Activated CD4-positive, alpha-beta T cell treated with anti-CD3 and anti-CD28 coated beads for 24 hours (primary cell): ENCODE measurements around the gene ENAH.
A peak's percentile ranks its signal among the peaks of the same experiment; 100 is the strongest.

Source experiments
- DNase-seq, 2 donors: peaks; one replicate each; pipeline ENCODE4 v3.0.0-alpha.2; 2020; ENCODE audit warnings: low read depth in 2 of 2

ENAH gene

GRCh38 chr1:225471453-225472301 is 181.2 kb downstream of the ENAH start:
- no peak for DNase-seq

GRCh38 chr1:225471109-225471452 is 181.8 kb downstream of the ENAH start:
- no peak for DNase-seq

GRCh38 chr1:225470211-225471108 is 182.5 kb downstream of the ENAH start:
- no peak for DNase-seq

DNA sequence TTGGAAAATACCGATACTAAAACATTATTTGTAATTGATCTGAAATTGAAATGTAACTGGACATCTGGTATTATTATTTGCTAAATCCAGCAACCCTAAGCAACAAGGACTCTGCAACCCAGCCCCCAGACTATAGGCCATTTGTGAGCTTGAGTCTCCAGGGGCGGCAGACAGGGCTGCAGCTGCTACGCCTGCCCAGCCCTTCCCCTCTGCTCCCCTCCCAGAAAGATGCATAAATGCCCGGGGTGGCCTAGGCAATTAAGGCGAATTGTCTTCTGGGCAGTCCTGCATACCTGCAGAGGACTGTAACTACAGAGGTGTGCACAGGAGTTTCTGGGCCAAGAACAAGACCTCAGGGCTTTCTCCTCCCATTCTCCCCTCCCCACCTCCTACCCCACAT is 183.9 kb downstream of the ENAH start:
- no peak for DNase-seq

DNA sequence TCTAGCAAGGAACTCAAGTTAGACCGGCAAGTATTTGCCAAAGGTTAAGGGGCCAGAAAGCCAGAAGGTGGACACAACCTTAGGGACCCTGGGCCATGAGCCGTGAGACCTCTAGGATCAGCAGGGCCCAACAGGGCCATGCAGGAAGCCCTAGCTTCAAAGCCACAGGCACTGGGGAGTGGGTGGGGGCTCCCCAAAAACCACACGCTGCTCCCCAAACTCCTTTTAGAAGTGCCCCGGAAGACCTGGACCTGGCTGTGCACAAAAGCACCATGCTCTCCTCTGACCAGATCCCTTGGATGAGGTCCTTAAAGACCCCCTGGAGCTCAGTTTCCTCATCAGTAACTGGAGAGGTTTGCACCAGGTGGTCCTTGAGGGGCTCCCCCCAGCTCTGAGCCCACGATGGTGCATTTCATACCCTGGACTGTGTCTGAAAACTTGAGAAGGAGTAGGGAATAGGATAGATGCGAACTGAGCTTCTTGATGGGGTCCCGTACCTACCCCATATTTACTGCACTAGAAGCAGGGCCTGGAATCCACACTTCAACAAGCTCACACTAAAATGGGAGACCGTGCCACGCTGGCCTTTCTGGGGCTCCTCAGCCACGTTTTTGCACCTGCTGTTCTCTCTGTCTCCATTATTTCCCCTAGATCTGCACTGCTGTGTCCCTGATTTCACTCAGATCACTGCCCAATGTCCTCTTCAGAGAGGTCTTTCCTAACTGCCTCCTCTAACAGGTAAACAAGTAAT is 184.5 kb downstream of the ENAH start:
- no peak for DNase-seq

DNA sequence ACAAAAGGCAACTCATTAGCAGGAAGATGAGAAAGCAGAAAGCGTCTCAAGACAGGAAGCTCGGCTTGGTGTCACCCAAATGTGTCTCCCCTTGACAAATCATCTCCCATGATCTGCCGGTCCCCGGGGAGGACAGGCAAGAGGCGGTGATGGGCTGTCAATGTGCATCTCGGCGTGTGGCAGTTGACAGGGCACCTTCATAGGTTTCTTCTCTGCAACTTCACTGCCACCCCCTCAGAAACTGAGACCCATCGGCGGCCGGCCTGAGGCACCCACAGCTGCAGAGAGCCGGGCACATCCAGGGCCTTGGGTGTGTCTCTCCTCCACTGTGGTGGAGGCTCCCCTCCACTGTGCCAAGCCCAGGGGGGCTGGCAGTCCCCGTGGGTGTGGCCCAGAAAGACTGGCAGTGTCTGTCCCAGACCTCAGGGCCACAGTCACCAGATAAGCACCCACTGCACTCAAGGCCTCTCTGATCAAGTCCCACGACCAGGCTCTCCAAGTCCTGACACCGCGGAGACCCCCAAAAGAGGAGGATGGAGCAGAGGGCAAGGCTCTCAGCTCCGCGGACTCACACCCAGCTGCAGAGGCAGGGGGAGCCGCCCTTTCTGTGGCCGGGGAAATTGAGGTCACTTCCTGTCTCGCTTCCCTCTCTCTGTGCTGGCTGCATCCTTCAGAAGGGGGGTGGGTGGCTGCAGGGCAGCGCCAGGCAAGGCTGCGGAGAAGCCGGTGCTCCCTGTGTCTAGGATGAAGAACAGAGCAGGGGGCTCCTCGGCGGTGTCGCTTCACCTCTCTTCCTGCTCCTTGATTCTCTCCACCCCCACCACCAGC is 185.5 kb downstream of the ENAH start:
- peak; percentile 61 to 64 for DNase-seq

- no peak for DNase-seq
Observed at GRCh38 chr1:225466848-225467192, 186.1 kb downstream of the ENAH start.

DNA sequence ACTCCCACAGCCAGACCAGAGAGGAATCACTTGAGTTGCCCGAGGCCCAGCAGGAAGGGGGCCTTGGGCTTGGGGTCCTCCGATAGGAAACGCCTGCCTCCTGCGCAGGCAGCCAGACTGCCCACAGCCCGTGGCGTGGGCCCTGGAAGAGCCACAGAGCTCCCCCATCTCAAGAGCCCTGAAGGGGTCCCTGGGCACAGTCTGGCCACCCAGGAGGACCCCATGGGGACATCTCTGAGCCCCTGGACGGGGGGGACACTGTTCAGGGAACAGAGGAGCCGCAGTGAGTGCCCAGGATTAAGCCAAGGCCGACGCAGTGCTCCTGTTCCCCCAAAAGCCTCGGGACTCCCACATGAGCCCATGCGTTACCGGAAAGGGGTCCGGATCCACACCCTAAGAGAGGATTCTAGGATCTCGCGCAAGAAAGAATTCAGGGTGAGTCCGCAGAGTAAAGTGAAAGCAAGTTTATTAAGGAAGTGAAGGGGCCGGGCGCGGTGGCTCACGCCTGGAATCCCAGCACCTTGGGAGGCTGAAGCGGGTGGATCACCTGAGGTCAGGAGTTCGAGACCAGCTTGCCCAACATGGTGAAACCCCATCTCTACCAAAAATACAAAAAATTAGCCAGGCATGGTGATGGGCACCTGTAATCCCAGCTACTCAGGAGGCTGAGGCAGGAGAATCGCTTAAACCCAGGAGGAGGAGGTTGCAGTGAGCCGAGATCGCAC is 187.0 kb downstream of the ENAH start:
- DNase-seq, result no peak

- no peak for DNase-seq
Observed at GRCh38 chr1:225464851-225465792, 187.8 kb downstream of the ENAH start.

DNA sequence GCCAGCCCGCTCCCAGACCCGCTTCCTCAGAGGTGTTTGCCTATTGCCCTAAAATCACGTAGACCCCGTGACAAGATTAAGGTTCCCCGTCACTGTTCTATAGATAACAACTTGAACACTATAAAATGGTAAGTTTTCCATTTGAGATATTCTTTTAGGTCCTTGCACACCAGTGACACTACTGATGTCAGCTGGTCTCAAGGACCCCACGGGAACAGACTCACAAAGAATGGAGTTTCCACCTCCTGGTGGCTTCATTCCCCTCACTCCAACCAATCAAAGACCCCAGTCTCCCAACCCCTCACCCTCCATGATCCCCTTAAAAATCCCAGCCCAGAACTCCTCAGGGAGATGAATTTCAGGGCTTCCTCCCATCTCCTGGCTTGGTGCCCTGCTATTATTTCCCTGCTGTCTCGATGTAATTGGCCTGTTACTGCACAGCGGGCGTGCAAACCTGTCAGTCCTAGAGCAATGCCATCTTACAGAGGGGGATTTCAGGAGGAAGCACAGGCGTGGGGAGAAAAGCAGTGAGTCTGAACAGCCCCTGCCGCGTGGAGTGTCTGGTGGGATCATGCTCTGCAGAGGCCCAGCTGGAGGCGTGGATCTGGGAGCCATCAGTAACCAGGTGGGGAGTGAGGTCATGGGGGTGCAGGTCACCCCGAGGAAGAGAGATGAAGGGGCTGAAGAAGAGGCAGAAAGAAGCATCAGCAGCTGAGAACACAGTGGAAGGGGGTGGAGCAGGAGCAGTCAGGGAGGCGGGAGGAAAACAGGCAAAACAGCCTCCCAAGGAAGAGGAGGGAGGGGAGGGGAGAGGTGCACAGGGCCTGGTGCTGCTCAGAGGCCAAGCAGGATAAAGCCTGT is 190.0 kb downstream of the ENAH start:
- DNase-seq, result no peak

- no peak for DNase-seq
Observed at GRCh38 chr1:225462429-225462713, 190.6 kb downstream of the ENAH start.

- no peak for DNase-seq
Observed at GRCh38 chr1:225461533-225462428, 191.1 kb downstream of the ENAH start.

- peak in 1 of 2 donors; percentile 45 for DNase-seq
Observed at GRCh38 chr1:225460737-225461532, 192.0 kb downstream of the ENAH start.

- no peak for DNase-seq
Observed at GRCh38 chr1:225460021-225460736, 192.7 kb downstream of the ENAH start.

DNA sequence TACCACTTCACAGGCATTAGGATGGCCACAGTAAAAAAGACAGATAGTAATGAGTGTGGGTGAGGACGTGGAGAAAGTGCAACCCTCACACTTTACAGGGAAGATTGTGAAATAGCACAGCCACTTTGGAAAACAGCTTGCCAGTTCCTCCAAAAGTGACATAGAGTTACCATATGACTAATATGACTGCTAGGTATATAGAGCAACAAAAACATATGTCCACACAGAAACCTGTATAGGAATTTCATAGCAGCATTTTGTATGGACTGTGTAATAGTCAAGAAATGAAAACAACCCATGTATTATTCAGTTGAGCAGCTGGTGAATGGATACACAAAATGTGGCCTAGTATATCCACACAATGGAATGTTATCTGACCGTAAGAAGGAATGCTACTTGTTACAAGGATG is 194.7 kb downstream of the ENAH start:
- no peak for DNase-seq

DNA sequence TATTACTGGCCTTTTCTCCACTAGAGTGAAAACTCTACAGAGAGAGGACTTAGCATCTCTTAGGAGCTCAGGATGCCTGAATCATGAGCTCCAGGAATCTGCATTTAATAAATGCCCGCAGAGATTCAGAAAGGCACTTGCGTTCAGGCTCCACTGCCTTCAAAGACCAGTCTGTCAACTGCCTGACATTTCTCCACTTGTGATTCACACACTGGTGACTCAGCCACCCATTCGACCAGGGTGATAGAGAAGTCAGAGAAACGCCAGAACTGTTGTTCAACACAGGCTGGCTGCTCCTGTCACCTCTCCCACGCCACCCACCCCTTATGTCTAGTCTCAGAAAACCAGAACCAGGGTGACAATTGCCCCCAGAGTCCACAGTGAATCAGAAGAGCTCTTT is 198.2 kb downstream of the ENAH start:
- DNase-seq, result peak; percentile 61 to 81
